Measurements from ENCODE around the gene IQCF5.
"Not testable (repeated sequence)": the region's sequence is repeated elsewhere in the genome, so short reads cannot be mapped to it uniquely, and the experiment has no call there.

The IQCF5 gene

DNA sequence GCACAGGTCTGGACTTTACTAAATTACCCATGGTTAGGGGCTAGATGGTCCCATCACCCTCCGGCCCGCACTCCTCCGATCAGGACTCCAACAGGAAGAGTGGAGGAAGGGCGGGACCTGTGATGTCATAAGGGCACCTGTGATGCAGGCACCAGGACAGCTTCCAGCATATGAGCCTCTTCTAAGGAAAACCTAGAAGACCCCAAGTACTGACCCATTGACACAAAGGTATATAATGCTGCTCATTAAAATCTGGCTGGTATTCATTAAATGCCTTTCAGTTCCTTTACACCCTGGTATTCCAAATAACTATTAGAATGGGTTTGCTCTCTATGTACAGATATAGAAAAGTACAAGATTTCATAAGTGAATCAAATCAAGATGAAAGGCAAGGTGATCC is at the start of gene IQCF5:
Gene IQCF5 (minus strand): TSS at position 101 of the 400 bp plus-strand sequence. CDS start 70 bp downstream, at position 31.
- no peak for DNase-seq

DNA sequence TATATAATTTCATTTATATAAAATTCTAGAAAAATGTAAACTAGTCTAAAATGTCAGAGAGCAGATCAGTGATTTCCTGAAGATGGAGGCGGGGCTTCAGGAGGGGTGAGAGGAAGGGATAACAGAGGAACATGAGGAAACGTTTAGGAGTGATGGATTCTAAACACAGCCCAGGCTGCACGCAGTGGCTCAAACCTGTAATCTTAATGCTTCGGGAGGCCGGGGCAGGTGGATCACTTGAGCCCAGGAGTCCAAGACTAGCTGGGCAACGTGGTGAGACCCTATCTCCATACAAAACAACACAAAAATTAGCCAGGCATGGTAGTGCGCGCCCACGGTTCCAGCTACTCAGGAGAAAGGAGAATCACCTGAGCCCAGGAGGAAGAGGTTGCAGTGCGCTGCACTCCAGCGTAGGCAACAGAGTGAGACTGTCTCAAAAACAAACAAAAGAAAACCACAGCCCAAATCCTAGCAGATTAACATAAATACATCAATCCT is 45.7 kb upstream of the IQCF5 start:
- DNase-seq: no peak

GRCh38 chr3:51916418-51916817 is 41.0 kb upstream of the IQCF5 start:
- no peak for DNase-seq

DNA sequence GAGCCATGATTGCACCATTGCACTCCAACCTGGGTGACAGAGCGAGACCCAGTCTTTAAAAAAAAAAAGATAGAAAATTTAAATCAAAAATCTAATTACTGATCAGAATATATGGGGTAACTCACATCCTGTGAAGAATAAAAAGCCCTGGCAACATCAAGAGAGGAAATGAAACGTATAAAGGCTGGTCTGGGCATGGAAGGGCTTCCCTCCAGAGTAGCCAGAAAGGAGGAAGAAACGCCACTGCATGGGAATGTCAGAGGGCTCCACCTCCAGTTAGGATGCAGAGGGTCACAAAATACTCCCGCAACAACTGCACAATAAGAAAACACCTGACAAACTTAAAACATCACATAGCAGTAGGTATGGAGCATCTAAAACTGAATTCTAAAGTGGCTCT is 32.6 kb upstream of the IQCF5 start:
- no peak for DNase-seq

DNA sequence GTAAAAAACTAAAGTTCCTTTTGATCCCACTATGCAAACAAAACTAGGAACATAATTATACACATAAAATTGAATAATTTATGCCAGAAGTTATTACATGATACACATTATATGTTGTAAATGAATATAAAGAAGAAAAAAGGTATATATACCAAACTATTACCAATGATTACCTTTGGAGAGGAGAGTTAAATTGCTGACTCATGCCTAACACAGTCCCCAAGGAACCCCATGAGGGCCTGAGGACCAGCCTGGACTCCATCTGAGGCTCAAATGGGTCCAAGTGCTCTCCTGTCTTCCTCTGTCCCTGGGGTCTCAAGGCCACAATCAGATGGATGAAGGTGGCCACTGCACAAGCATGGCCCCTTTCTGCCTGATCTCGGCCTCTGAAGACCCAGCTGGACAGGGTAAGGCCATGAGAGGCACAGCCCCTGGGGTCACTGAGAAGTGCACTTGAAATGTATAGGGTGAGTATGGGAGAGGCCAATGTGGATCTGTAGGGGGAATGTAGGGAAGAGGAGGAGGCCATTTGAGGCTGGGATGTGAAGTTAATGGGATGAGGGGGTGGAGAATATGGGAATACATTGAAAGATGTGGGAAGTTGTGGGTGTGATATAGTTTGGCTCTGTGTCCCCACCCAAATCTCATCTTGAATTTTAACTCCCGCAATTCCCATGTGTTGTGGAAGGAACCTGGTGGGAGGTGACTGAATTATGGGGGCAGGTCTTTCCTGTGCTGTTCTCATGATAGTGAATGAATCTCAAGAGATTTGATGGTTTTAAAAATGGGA is 28.8 kb upstream of the IQCF5 start:
- DNase-seq: no peak

DNA sequence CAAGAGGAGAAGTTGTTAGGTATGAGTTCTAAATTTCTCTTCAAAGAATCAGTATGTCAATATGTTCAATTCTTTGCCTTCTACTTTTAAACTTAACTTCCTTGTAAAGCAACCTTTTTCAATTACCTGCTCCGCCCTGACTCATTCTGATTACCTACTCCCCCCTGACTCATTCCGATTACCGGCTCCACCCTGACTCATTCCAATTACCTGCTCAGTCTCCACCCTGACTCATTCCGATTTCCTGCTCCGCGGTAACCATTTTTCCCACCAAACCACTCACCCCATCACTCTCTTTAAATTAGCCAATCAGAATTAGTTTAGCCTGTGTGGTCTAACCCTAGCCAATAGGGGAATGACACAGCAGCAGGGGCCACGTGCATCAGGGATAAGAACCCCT is 27.0 kb upstream of the IQCF5 start:
- DNase-seq: not testable (repeated sequence)

- DNase-seq: not testable (repeated sequence)
Measured at GRCh38 chr3:51900043-51900442, 24.6 kb upstream of the IQCF5 start.

GRCh38 chr3:51897391-51897790 is 22.0 kb upstream of the IQCF5 start:
- no peak for DNase-seq

DNA sequence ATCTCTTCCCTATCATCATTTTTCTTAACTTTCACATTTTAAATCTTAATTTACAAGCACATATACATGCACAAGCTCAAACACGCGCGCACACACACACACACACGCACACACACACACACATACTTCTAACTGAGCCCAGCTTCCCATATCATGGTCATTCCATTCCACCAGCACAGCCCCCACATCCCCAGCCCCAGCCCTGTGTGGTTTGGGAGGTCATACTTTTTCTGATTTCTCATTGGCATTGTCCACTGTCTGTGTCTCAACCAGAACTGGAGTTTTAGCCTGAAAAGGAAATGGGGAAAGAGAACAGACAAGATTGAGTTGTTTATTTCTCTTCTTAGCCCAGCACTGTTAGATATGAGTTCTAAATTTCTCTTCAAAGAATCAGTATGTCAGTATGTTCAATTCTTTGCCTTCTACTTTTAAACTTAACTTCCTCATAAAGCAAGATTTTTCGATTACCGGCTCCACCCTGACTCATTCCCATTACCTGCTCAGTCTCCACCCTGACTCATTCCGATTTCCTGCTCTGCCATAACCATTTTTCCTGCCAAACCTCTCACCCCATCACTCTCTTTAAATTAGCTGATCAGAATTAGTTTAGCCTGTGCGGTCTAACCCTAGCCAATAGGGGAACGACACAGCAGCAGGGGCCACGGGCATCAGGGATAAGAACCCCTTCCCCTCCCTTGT is 21.4 kb upstream of the IQCF5 start:
- DNase-seq: no peak

- no peak for DNase-seq
Measured at GRCh38 chr3:51894939-51895338, 19.5 kb upstream of the IQCF5 start.

GRCh38 chr3:51894391-51894790 is 19.0 kb upstream of the IQCF5 start:
- DNase-seq: no peak

DNA sequence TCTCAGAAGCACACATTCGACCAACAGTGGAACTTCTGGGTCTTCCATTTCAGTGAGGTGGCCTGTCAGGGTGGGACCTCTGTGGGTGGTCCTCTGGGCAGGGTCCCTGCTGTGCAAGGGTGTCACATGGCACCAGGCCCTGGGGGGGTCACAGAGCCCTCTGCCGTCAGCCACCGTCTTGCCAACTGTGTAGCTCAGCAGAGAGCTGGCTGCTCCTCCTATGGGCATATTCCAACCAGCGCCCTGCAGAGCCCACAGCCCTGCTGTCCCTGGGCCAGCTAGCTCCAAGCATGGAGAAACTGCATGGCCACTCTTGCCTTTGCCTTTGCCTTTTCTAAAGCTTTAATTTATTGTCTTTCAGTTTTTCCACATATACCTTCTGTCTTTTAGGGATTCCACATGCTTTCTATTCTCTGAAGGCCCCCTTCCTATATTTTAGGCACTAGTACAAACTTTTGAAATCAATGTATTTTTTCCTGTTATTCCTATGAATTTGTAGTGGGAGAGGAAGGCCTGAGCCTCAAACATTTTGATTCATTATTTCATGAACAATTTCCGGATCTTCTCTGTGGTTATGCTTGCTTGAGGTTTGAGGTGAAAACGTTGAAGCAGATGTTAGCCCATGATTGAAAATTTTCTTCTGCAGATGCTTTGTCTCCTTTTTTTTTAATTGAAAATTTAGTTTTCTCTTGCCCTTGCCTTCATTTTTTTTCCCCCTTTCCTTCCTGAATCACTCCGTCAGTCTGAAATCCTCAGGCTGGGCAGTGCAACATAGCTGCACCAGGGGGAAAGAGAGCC is 16.0 kb upstream of the IQCF5 start:
- no peak for DNase-seq

DNA sequence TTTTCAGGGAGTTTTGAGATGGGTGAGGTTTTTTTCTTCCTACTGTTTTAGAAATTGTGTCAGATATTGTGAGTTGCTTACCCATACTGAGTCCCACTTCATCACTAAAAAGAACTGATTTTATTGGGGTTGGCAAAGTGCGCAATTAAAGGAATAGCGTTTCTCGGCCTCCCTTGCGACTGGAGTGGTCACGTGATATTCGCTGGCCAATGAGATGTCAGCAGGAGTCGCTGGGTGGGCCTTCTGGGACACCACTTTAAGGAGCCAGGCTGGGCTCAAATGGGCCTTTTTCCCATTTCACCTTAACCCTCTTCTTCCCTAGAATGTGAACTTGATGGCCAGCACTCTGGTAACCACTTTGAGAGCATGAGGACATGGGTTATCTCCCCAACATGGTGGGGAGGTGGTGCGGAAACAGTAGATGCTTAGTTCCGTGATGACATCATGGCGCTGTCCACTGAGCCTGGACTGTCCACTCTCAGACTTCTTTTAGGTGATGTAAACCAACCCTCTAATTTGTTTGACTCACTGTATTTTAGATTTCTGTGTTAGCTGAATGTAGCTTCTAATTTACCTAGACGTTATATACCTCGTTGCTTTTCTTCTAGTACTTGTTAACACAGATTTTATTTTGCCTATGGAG is 13.2 kb upstream of the IQCF5 start:
- DNase-seq: no peak

DNA sequence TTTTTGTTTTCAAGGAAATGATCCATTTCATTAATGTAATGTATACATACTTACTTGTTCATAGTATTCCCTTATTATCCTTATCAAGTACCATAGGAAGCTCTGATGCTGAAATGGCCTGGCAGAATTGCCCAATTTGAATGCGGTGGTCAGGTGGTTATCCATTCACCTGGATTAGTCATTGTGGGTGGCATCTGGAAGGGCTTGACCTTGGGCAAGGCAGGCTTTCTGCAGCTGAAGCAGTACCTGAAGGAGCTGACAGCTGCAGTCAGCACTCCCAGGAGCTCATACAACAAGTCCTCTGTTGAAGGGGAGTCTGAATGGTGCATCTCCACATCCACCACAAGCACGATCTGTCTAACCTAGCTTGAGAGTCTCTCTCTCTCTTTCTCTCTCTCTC is 12.2 kb upstream of the IQCF5 start:
- DNase-seq: no peak

DNA sequence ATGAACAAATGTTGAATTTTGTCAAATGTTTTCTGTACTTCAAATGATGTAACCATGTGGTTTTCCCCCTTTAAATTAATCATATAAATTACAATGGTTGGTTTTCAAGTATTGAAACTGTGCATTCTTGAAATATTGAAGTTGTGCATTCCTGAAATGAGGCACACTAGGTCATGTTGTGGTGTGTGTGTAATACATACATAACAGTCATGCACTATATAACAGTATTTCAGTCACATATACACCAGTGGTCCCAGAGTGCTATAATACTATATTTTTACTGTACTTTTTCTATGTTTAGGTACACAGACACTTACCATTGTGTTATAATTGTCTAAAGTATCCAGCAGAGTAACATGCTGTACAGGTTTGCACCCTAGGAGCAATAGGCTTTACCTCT is 11.0 kb upstream of the IQCF5 start:
- no peak for DNase-seq

DNA sequence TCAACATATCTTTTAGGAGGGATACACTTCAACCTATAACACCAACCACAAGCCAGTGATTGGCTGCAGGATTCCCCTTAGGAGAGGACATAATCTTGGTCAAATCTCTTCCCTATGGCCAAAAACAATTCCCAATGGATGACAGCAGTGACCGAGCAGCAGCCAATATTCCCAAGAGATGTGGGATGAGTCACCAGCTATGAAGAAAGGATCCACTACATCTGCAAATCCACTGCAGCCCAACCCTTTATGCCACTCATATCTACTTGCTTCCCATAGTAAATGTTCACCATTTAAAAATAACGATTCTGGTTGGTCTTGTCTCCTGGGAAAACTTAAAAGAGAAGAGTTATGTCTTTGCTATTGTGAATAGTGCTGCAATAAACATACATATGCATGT is 4.5 kb upstream of the IQCF5 start:
- DNase-seq: no peak

DNA sequence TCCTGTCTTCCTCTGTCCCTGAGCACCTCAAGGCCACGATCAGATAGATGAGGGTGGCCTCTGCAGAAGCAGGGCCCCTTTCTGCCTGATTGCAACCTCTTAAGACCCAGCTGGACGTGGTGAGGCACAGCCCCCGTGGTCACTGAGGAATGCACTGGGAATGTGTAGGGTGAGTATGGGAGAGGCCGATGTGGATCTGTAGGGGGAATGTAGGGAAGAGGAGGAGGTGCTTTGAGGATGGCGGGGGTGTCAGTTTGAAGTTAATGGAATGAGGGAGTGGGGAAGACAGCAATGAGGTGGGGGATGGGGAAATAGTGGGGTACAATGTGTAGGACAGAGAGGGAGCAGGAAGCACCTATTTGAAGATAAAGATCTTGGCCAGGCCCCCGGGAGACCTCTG is 785 bp upstream of the IQCF5 start:
- no peak for DNase-seq

DNA sequence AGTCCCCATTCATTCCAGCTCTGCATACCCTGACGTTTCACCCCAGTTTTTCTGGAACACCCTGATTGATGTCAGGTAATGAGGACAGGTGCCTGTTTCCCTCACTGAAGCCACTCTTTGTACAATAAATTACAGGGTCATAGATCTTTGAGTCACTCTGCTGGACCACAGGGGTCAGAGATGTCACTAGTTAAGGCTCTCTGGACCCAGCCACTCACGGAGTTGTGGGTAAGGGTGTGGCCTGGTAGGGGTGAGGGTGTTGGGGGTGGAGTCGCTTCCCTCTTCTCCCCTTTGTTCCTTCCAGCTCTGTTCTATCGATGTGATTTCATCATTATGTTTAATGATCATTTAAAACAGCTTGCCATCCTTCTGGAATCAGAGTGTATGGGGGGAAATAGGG is 512 bp downstream of the IQCF5 start:
- DNase-seq: no peak

GRCh38 chr3:51874411-51874810 is 990 bp downstream of the IQCF5 start:
- no peak for DNase-seq

DNA sequence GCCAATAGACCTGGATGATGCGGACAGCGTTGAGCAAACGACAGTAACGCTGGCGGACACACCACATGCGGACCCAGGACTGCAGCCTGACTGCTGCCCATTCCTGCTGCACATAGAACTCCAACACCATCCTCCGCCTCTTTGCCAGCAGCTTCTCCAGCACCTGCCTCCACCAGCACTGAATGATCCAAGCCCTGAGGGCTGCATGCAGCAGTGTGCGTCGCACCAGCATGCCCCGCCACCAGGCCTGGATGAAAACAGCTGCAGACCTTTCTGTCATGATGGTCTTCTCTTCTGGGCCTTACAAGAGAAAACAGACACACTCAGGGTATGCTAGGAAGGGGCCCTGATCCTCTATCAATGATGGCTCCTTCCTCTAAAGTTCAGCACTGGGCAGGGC is 1.5 kb downstream of the IQCF5 start:
- no peak for DNase-seq

GRCh38 chr3:51873253-51873766 is 2.1 kb downstream of the IQCF5 start:
- DNase-seq: no peak

DNA sequence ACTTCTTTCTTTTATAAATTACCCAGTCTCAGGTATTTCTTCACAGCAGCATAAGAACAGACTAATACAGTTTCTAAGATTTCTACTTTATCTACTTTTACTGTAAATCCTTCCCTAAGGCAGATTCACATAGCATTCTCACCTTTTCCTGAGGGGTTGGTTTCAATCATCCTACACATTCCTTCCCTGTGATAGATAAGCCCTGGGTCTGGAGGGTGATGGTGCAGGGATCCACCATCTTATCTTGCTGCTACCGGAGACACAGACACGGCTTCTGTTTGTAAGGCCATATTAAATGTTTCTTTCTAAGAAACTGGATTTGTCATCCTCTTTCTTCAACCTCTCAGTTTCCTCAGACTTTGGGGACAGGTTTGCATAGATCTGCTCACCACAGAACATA is 6.1 kb downstream of the IQCF5 start:
- DNase-seq: no peak

DNA sequence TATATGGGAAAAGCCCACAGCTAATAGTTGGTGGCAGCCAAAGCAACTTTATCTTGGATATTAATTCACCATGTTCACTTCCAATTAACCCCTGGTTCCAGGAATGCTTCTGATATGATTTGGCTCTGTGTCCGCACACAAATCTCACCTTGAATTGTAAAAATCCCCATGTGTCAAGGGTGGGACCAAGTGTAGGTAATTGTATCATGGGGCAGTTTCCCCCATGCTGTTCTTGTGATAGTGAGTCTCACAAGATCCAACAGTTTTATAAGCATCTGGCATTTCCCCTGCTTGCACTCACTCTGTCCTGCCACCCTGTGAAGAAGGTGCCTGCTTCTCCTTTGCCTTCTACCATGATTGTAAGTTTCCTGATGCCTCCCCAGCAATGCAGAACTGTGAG is 6.5 kb downstream of the IQCF5 start:
- not testable (repeated sequence) for DNase-seq
